HUES64 (cell line): ENCODE measurements around the gene OR2T1. TPM values are rescaled to one million over a fixed set of nuclear protein-coding genes. Genes with fewer than 3 reads are reported as not detected.

Source experiments
- H3K27ac ChIP-seq: 2 replicates; pipeline ENCODE4 v1.7.0; 2013; ENCODE audit warnings: low read depth, low read length, inconsistent platforms
- H3K27me3 ChIP-seq: 2 replicates; pipeline ENCODE4 v1.6.1; 2013; ENCODE audit warnings: mild to moderate bottlenecking, low read length; ENCODE audit not compliant: insufficient read depth
- H3K36me3 ChIP-seq: 2 replicates; pipeline ENCODE4 v1.6.1; 2013; ENCODE audit warnings: mild to moderate bottlenecking, low read length; ENCODE audit not compliant: insufficient read depth
- H3K4me1 ChIP-seq: 2 replicates; pipeline ENCODE4 v1.6.1; 2013; ENCODE audit warnings: mild to moderate bottlenecking, low read length, moderate library complexity; ENCODE audit not compliant: insufficient read depth
- H3K4me3 ChIP-seq: 2 replicates; pipeline ENCODE4 v1.5.1; 2013; ENCODE audit warnings: mild to moderate bottlenecking, low read length, moderate library complexity
- H3K9ac ChIP-seq: 2 replicates; pipeline ENCODE4 v1.6.1; 2013; ENCODE audit warnings: mild to moderate bottlenecking, low read depth, low read length
- H3K9me3 ChIP-seq: 2 replicates; pipeline ENCODE4 v1.6.1; 2013; ENCODE audit warnings: low read depth, low read length; ENCODE audit not compliant: insufficient read depth
- WGBS: fragments of 150-250, 120-280 bp; methylation state at CpG from one replicate; pipeline ENCODE4 v1.1.7; 2013; ENCODE audit warnings: missing lambda C conversion rate; 5-methylcytosine and 5-hydroxymethylcytosine counted together
- polyA plus RNA-seq, 2 experiments: library from polyadenylated mRNA; stranded (reverse); fragments of 50-300 nt; gene quantifications; one replicate each; pipeline ENCODE4 v1.2.3, GENCODE V29; 2013

OR2T1 gene
- not detected for polyA plus RNA-seq (2013, experiment 1 of 2)
- not detected for polyA plus RNA-seq (2013, experiment 2 of 2)

- H3K9ac ChIP-seq, result no peak within 1 kb of the TSS
- no CpG with 5 or more reads among the region's 3 CpGs for WGBS
- H3K9me3 ChIP-seq, result peaks cover 99% of the 10 kb centered on the region
Observed at GRCh38 chr1:248402748-248403147, at the start of gene OR2T1. TSS of gene OR2T1 (plus strand) at chr1:248403048. CDS start at chr1:248406148, 3,100 bp downstream.

GRCh38 chr1:248359415-248359814 lies 43.4 kb upstream of the OR2T1 start:
- 42% methylated on average over 2 of the region's 3 CpGs for WGBS
- H3K27me3 ChIP-seq, result no peaks in the 10 kb centered on the region

More at GRCh38 chr1:248402748-248403147, at the start of gene OR2T1:
- Histone ChIP-seq H3K27me3 (no peaks in the 10 kb centered on the region), H3K4me1 (no peaks in the 10 kb centered on the region), H3K4me3 (no peak within 1 kb of the TSS), H3K36me3 (no peaks in the 10 kb centered on the region), H3K27ac (no peak within 1 kb of the TSS)

GRCh38 chr1:248361121-248361715 lies 41.6 kb upstream of the OR2T1 start, which contains the start of gene OR2T4:
TSS of gene OR2T4 (plus strand) at chr1:248361665. CDS start at chr1:248361665, 0 bp downstream.
- Histone ChIP-seq H3K9me3 (peaks cover 98% of the 10 kb centered on the region), H3K27me3 (no peaks in the 10 kb centered on the region), H3K36me3 (no peaks in the 10 kb centered on the region), H3K27ac (no peak within 1 kb of the TSS), H3K4me3 (0 out of 2 replicates have a peak within 1 kb of the TSS, but pooled peaks have one; percentile 5), H3K9ac (no peak within 1 kb of the TSS), H3K4me1 (no peaks in the 10 kb centered on the region)
- 48% methylated on average over 3 of the region's 3 CpGs for WGBS

More at GRCh38 chr1:248359415-248359814, 43.4 kb upstream of the OR2T1 start:
- Histone ChIP-seq H3K9me3 (peaks cover 98% of the 10 kb centered on the region), H3K4me3 (no peak overlapping the region), H3K36me3 (no peaks in the 10 kb centered on the region), H3K4me1 (no peaks in the 10 kb centered on the region), H3K27ac (no peak overlapping the region), H3K9ac (no peak overlapping the region)

GRCh38 chr1:248366609-248367008 lies 36.2 kb upstream of the OR2T1 start:
- peaks cover 99% of the 10 kb centered on the region for H3K9me3 ChIP-seq
- H3K4me3 ChIP-seq, result no peak overlapping the region
- H3K27ac ChIP-seq, result no peak overlapping the region
- no peaks in the 10 kb centered on the region for H3K27me3 ChIP-seq
- H3K9ac ChIP-seq, result no peak overlapping the region
- H3K36me3 ChIP-seq, result no peaks in the 10 kb centered on the region
- no peaks in the 10 kb centered on the region for H3K4me1 ChIP-seq

GRCh38 chr1:248372394-248372793 lies 30.5 kb upstream of the OR2T1 start:
- WGBS, result 72% methylated on average over 5 of the region's 5 CpGs
- Histone ChIP-seq H3K9ac (no peak overlapping the region), H3K4me1 (no peaks in the 10 kb centered on the region), H3K27ac (no peak overlapping the region), H3K36me3 (no peaks in the 10 kb centered on the region), H3K9me3 (peaks cover 100% of the 10 kb centered on the region), H3K27me3 (no peaks in the 10 kb centered on the region), H3K4me3 (no peak overlapping the region)

- H3K9me3 ChIP-seq, result peaks cover 99% of the 10 kb centered on the region
- no peaks in the 10 kb centered on the region for H3K27me3 ChIP-seq
- 72% methylated on average over 4 of the region's 4 CpGs for WGBS
Observed at GRCh38 chr1:248373761-248374160, 29.1 kb upstream of the OR2T1 start.

GRCh38 chr1:248375446-248375845 lies 27.4 kb upstream of the OR2T1 start, which contains the start of gene OR2T6:
TSS of gene OR2T6 (plus strand) at chr1:248375746. CDS start at chr1:248387609, 11,863 bp downstream.
- Histone ChIP-seq H3K27ac (no peak within 1 kb of the TSS), H3K36me3 (no peaks in the 10 kb centered on the region), H3K9ac (no peak within 1 kb of the TSS), H3K4me1 (no peaks in the 10 kb centered on the region), H3K9me3 (peaks cover 99% of the 10 kb centered on the region), H3K27me3 (no peaks in the 10 kb centered on the region), H3K4me3 (no peak within 1 kb of the TSS)

More at GRCh38 chr1:248373761-248374160, 29.1 kb upstream of the OR2T1 start:
- H3K9ac ChIP-seq, result no peak overlapping the region
- H3K27ac ChIP-seq, result no peak overlapping the region
- no peaks in the 10 kb centered on the region for H3K36me3 ChIP-seq
- no peaks in the 10 kb centered on the region for H3K4me1 ChIP-seq
- H3K4me3 ChIP-seq, result no peak overlapping the region

- H3K27me3 ChIP-seq, result no peaks in the 10 kb centered on the region
- H3K4me3 ChIP-seq, result no peak overlapping the region
- H3K27ac ChIP-seq, result no peak overlapping the region
- WGBS, result 56% methylated on average over 3 of the region's 3 CpGs
- H3K9ac ChIP-seq, result no peak overlapping the region
- H3K4me1 ChIP-seq, result no peaks in the 10 kb centered on the region
- peaks cover 98% of the 10 kb centered on the region for H3K9me3 ChIP-seq
- H3K36me3 ChIP-seq, result no peaks in the 10 kb centered on the region
Observed at GRCh38 chr1:248376916-248377315, 25.9 kb upstream of the OR2T1 start.

GRCh38 chr1:248380854-248381253 lies 22.0 kb upstream of the OR2T1 start:
- 83% methylated on average over 3 of the region's 3 CpGs for WGBS
- H3K9me3 ChIP-seq, result peaks cover 76% of the 10 kb centered on the region

GRCh38 chr1:248388426-248388825 lies 14.4 kb upstream of the OR2T1 start:
- H3K36me3 ChIP-seq, result no peaks in the 10 kb centered on the region
- no peaks in the 10 kb centered on the region for H3K4me1 ChIP-seq
- peaks cover 90% of the 10 kb centered on the region for H3K9me3 ChIP-seq
- H3K4me3 ChIP-seq, result no peak overlapping the region; the same call in 1 of the 2 replicates
- 59% methylated on average over 2 of the region's 2 CpGs for WGBS
- H3K27me3 ChIP-seq, result no peaks in the 10 kb centered on the region
- no peak overlapping the region for H3K27ac ChIP-seq
- H3K9ac ChIP-seq, result no peak overlapping the region

More at GRCh38 chr1:248380854-248381253, 22.0 kb upstream of the OR2T1 start:
- no peak overlapping the region for H3K27ac ChIP-seq
- no peaks in the 10 kb centered on the region for H3K27me3 ChIP-seq
- H3K9ac ChIP-seq, result no peak overlapping the region
- no peaks in the 10 kb centered on the region for H3K4me1 ChIP-seq
- no peaks in the 10 kb centered on the region for H3K36me3 ChIP-seq
- no peak overlapping the region for H3K4me3 ChIP-seq

GRCh38 chr1:248393050-248393449 lies 9.8 kb upstream of the OR2T1 start:
- Histone ChIP-seq H3K4me3 (no peak overlapping the region), H3K9ac (no peak overlapping the region), H3K4me1 (no peaks in the 10 kb centered on the region), H3K9me3 (peaks cover 89% of the 10 kb centered on the region), H3K27me3 (no peaks in the 10 kb centered on the region), H3K27ac (no peak overlapping the region), H3K36me3 (no peaks in the 10 kb centered on the region)
- WGBS, result 35% methylated on average over 2 of the region's 2 CpGs
